Ovary (tissue), 9 donors: ENCODE data around the gene CALHM3. TPM values are rescaled to one million over a fixed set of nuclear protein-coding genes. Genes with fewer than 3 reads are reported as not detected.

ENCODE experiments used
- DNase-seq, 5 donors: peaks; one replicate each; pipeline ENCODE4 v3.0.0-alpha.2; 2019 to 2020
- H3K27ac ChIP-seq, 2 donors: fragments of 200-600 bp; one replicate each; pipeline versions ENCODE4 v1.5.1 to v1.8.0; 2019 to 2022
- H3K27me3 ChIP-seq: fragments of 200-600 bp; one replicate; pipeline ENCODE4 v1.8.0; 2022
- H3K36me3 ChIP-seq: fragments of 200-600 bp; sonication (generic); one replicate; pipeline ENCODE4 v1.5.1; 2019
- H3K4me1 ChIP-seq: one replicate; pipeline ENCODE4 v1.8.1; 2013; ENCODE audit warnings: mild to moderate bottlenecking, moderate library complexity; ENCODE audit not compliant: insufficient read depth
- H3K4me3 ChIP-seq: fragments of 200-600 bp; sonication (generic); one replicate; pipeline ENCODE4 v1.5.1; 2017
- H3K9me3 ChIP-seq, 2 donors: fragments of 200-600 bp in 1 of 2; sonication (generic) in 1 of 2; one replicate each; pipeline versions ENCODE4 v1.5.1 to v1.8.1; 2013 to 2019; ENCODE audit warnings: mild to moderate bottlenecking in 1 of 2, moderate library complexity in 1 of 2
- EP300 ChIP-seq: sonication (generic); formaldehyde crosslinking; IDR thresholded peaks from one replicate; pipeline ENCODE4 v1.6.1; 2017; ENCODE audit warnings: antibody characterized with exemption
- POLR2A ChIP-seq: fragments of 450-650 bp; IDR thresholded peaks from one replicate; pipeline ENCODE4 v1.6.1; 2017; ENCODE audit warnings: antibody characterized with exemption, mild to moderate bottlenecking, moderate library complexity
- whole genome bisulfite sequencing, 3 donors: extraction: QIAGEN DNeasy Blood & Tissue Kit in 1 of 3; methylation state at CpG; one replicate each; pipeline versions ENCODE4 v1.1.5 to v1.1.7; 2013 to 2017; 5-methylcytosine and 5-hydroxymethylcytosine counted together
- intact Hi-C, 4 donors: fragments of 100-400 bp; cut with DNase I; formaldehyde crosslinking; loops; one replicate each; pipeline versions ENCODE4 v1.11.0 to v1.15.1; 2022 to 2023
- polyA plus RNA-seq, 2 donors: library from polyadenylated mRNA; stranded (reverse); fragments of 200-250 nt in 1 of 2; fragments of 350-450 nt in 1 of 2; fragmentation: Illumina TruSeq in 1 of 2; extraction: RNeasy Lipid Tissue Mini Kit (QIAGEN cat#74804) in 1 of 2; gene quantifications; one replicate each; pipeline ENCODE4 v1.2.3, GENCODE V29; 2013 to 2014
- total RNA-seq, 7 donors: library from RNA; depleted of rRNA in 2 of 7; stranded (reverse); fragments of >200 nt in 2 of 7; fragmentation: NEBNext Ultra II Directional in 3 of 7; extraction: Animal tissue kit (Norgen Biotek cat#: 25700) in 3 of 7; gene quantifications; one replicate each; pipeline versions ENCODE4 v1.1.0 to v1.2.4, GENCODE V29; 2016 to 2023
- TF ChIP-seq, protein P1 (sequence below), 3 donors: fragments of 450-650 bp in 2 of 3; fragments of 200-600 bp in 1 of 3; IDR thresholded peaks; one replicate each; pipeline versions ENCODE4 v1.5.1 to v1.8.0; 2016 to 2022; ENCODE audit warnings: antibody characterized with exemption in 3 of 3, mild to moderate bottlenecking in 1 of 3
- donor health status: DM: no; HTN: no; CAD: no; lungs with moderate emphysema.
- donor health status: DM: no; HTN: no; CAD: no.
- donor health status: Bipolar disorder and iron deficiency.
- donor health status: DM: yes; HTN: yes; CAD: no.
- donor health status: DM: no; HTN: no; CAD: no.
- donor health status: DM: yes; HTN: yes; CAD: no.

CALHM3 gene
- total and polyA plus RNA-seq, 9 donors = not detected

DNA sequence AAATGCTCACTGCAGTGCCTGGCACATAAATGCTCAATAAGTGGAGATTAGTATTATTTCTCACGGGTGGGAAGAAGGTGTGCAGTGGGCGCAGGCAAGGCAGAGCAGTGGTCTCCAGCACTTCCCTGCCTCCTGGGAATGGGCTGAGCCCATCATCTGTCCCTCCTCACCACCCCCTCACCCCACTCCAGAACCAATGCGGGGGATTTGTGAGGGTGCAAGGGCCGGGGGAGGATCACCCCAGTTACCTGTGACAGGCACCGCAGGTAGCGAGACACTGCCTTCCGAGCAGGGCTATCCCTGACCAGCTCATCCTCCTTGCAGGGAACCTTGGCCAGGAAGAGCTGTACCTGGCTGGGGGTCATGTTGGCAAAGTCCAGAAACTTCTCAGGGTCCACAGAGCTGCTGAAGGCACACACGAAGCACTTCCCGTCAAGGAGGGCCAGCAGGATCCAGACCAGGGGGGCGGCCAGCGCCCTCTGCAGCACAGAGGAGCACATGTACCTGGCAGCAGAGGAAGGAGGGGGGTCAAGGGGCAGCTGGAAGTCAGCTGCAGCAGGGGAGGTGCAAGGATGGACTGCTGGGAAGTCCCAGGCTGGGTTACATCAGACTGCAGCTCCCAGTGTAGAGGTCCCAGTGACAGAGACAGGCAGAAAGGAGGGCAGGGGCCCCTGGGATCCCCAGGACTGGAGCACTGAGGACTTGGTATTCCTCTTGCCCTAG is 2.8 kb downstream of the CALHM3 start:
- H3K9me3 ChIP-seq = no peaks in the 10 kb centered on the region
- TF ChIP-seq POLR2A (no peak), EP300 (no peak)
- TF ChIP-seq, protein P1, sequence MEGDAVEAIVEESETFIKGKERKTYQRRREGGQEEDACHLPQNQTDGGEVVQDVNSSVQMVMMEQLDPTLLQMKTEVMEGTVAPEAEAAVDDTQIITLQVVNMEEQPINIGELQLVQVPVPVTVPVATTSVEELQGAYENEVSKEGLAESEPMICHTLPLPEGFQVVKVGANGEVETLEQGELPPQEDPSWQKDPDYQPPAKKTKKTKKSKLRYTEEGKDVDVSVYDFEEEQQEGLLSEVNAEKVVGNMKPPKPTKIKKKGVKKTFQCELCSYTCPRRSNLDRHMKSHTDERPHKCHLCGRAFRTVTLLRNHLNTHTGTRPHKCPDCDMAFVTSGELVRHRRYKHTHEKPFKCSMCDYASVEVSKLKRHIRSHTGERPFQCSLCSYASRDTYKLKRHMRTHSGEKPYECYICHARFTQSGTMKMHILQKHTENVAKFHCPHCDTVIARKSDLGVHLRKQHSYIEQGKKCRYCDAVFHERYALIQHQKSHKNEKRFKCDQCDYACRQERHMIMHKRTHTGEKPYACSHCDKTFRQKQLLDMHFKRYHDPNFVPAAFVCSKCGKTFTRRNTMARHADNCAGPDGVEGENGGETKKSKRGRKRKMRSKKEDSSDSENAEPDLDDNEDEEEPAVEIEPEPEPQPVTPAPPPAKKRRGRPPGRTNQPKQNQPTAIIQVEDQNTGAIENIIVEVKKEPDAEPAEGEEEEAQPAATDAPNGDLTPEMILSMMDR (IDR thresholded peaks at IDR 0.05) = no peak
- no peaks in the 10 kb centered on the region for H3K36me3 ChIP-seq
- no peaks in the 10 kb centered on the region for H3K27me3 ChIP-seq
- H3K4me1 ChIP-seq = peaks cover 1% of the 10 kb centered on the region
- intact Hi-C loops = no loop called here
- no peak for DNase-seq
- 67 to 72% (median 72%) methylated on average over 11 of the region's 11 CpGs for WGBS, 3 donors
- no peak overlapping the region for H3K27ac ChIP-seq
- H3K4me3 ChIP-seq = no peak overlapping the region

GRCh38 chr10:103475437-103475836 is 3.6 kb downstream of the CALHM3 start:
- Histone ChIP-seq H3K4me3 (no peak overlapping the region), H3K27ac (no peak overlapping the region), H3K9me3 (no peaks in the 10 kb centered on the region), H3K36me3 (no peaks in the 10 kb centered on the region), H3K27me3 (no peaks in the 10 kb centered on the region), H3K4me1 (no peaks in the 10 kb centered on the region)
- intact Hi-C loops = loop anchor here in 1 of 4 donors (2.0 kb wide), 1 partner anchor 57 kb away; no protein-coding TSS in a partner anchor
- no peak for DNase-seq
- 78 to 83% (median 79%) methylated on average over 4 of the region's 4 CpGs for WGBS, 3 donors
- TF ChIP-seq EP300 = no peak
- TF ChIP-seq, protein P1 (IDR thresholded peaks at IDR 0.05) = no peak
- TF ChIP-seq POLR2A = no peak

GRCh38 chr10:103474077-103474476 is 5.0 kb downstream of the CALHM3 start:
- H3K36me3 ChIP-seq = no peaks in the 10 kb centered on the region
- TF ChIP-seq, protein P1 (IDR thresholded peaks at IDR 0.05) = no peak
- no peak for TF ChIP-seq EP300
- TF ChIP-seq POLR2A = no peak
- H3K27ac ChIP-seq = no peak overlapping the region
- H3K27me3 ChIP-seq = no peaks in the 10 kb centered on the region
- H3K4me1 ChIP-seq = no peaks in the 10 kb centered on the region
- WGBS, 3 donors = 93 to 95% (median 93%) methylated on average over 3 of the region's 3 CpGs
- no peaks in the 10 kb centered on the region for H3K9me3 ChIP-seq
- no peak for DNase-seq
- H3K4me3 ChIP-seq = no peak overlapping the region
- intact Hi-C loops = loop anchor here in 1 of 4 donors (2.0 kb wide), 1 partner anchor 55 kb away; no protein-coding TSS in a partner anchor

GRCh38 chr10:103473261-103473671 is 5.8 kb downstream of the CALHM3 start:
- peak in 4 of 5 donors; percentile 68 to 83 (median 72) for DNase-seq
- no peak overlapping the region for H3K4me3 ChIP-seq

More at GRCh38 chr10:103473261-103473671, 5.8 kb downstream of the CALHM3 start:
- no peak for TF ChIP-seq POLR2A
- no peak for TF ChIP-seq EP300
- TF ChIP-seq, protein P1 (IDR thresholded peaks at IDR 0.05) = no peak
- Histone ChIP-seq H3K27me3 (no peaks in the 10 kb centered on the region), H3K36me3 (no peaks in the 10 kb centered on the region), H3K9me3 (no peaks in the 10 kb centered on the region), H3K4me1 (no peaks in the 10 kb centered on the region), H3K27ac (no peak overlapping the region)
- WGBS, 3 donors = 45 to 58% (median 48%) methylated on average over 32 of the region's 32 CpGs
- intact Hi-C loops = no loop called here
